ENCODE measurements around the gene ANTXR1. TPM values are rescaled to one million over a fixed set of nuclear protein-coding genes. Genes with fewer than 3 reads are reported as not detected.

ANTXR1 gene
- total RNA-seq, 1 experiment from 2014 or later = 12.4 TPM

- DNase-seq = no peak
- Histone ChIP-seq H3K27me3 (ENCODE audit: control insufficient read depth, insufficient read depth, low read length) (no peaks in the 10 kb centered on the region), H3K36me3 (replicated peaks; ENCODE audit: control insufficient read depth, insufficient read depth, low read length) (no peaks in the 10 kb centered on the region), H3K4me3 (ENCODE audit: insufficient read depth, low read depth, low read length) (no peak overlapping the region)
Measured at GRCh38 chr2:69125816-69126215, 112.8 kb downstream of the ANTXR1 start.

GRCh38 chr2:69126341-69126740, 113.4 kb downstream of the ANTXR1 start:
- DNase-seq = no peak
- Histone ChIP-seq H3K27me3 (ENCODE audit: control insufficient read depth, insufficient read depth, low read length) (no peaks in the 10 kb centered on the region), H3K36me3 (replicated peaks; ENCODE audit: control insufficient read depth, insufficient read depth, low read length) (no peaks in the 10 kb centered on the region), H3K4me3 (ENCODE audit: insufficient read depth, low read depth, low read length) (no peak overlapping the region)

- no peak for DNase-seq
- H3K36me3 ChIP-seq (replicated peaks; ENCODE audit: control insufficient read depth, insufficient read depth, low read length) = no peaks in the 10 kb centered on the region
- H3K27me3 ChIP-seq (ENCODE audit: control insufficient read depth, insufficient read depth, low read length) = no peaks in the 10 kb centered on the region
- no peak overlapping the region for H3K4me3 ChIP-seq (ENCODE audit: insufficient read depth, low read depth, low read length)
Measured at GRCh38 chr2:69131452-69131851, 118.5 kb downstream of the ANTXR1 start.

- no peak overlapping the region for H3K4me3 ChIP-seq (ENCODE audit: insufficient read depth, low read depth, low read length)
- no peaks in the 10 kb centered on the region for H3K27me3 ChIP-seq (ENCODE audit: control insufficient read depth, insufficient read depth, low read length)
- no peak for DNase-seq
- no peaks in the 10 kb centered on the region for H3K36me3 ChIP-seq (replicated peaks; ENCODE audit: control insufficient read depth, insufficient read depth, low read length)
Measured at GRCh38 chr2:69131983-69132675, 119.2 kb downstream of the ANTXR1 start.

- no peak overlapping the region for H3K4me3 ChIP-seq (ENCODE audit: insufficient read depth, low read depth, low read length)
- DNase-seq = no peak
- no peaks in the 10 kb centered on the region for H3K36me3 ChIP-seq (replicated peaks; ENCODE audit: control insufficient read depth, insufficient read depth, low read length)
- H3K27me3 ChIP-seq (ENCODE audit: control insufficient read depth, insufficient read depth, low read length) = no peaks in the 10 kb centered on the region
Measured at GRCh38 chr2:69132960-69133590, 120.1 kb downstream of the ANTXR1 start.

- H3K36me3 ChIP-seq (replicated peaks; ENCODE audit: control insufficient read depth, insufficient read depth, low read length) = no peaks in the 10 kb centered on the region
- H3K27me3 ChIP-seq (ENCODE audit: control insufficient read depth, insufficient read depth, low read length) = no peaks in the 10 kb centered on the region
- no peak for DNase-seq
- no peak overlapping the region for H3K4me3 ChIP-seq (ENCODE audit: insufficient read depth, low read depth, low read length)
Measured at GRCh38 chr2:69133898-69134297, 120.9 kb downstream of the ANTXR1 start.

- H3K36me3 ChIP-seq (replicated peaks; ENCODE audit: control insufficient read depth, insufficient read depth, low read length) = no peaks in the 10 kb centered on the region
- no peak for DNase-seq
- no peaks in the 10 kb centered on the region for H3K27me3 ChIP-seq (ENCODE audit: control insufficient read depth, insufficient read depth, low read length)
- no peak overlapping the region for H3K4me3 ChIP-seq (ENCODE audit: insufficient read depth, low read depth, low read length)
Measured at GRCh38 chr2:69134306-69134945, 121.4 kb downstream of the ANTXR1 start.

- Histone ChIP-seq H3K4me3 (ENCODE audit: insufficient read depth, low read depth, low read length) (no peak overlapping the region), H3K36me3 (replicated peaks; ENCODE audit: control insufficient read depth, insufficient read depth, low read length) (no peaks in the 10 kb centered on the region)
- no peak for DNase-seq
Measured at GRCh38 chr2:69138247-69138772, 125.3 kb downstream of the ANTXR1 start.

GRCh38 chr2:69138793-69139459, 125.9 kb downstream of the ANTXR1 start:
- Histone ChIP-seq H3K27me3 (ENCODE audit: control insufficient read depth, insufficient read depth, low read length) (no peaks in the 10 kb centered on the region), H3K4me3 (ENCODE audit: insufficient read depth, low read depth, low read length) (no peak overlapping the region), H3K36me3 (replicated peaks; ENCODE audit: control insufficient read depth, insufficient read depth, low read length) (no peaks in the 10 kb centered on the region)
- DNase-seq = no peak

More at GRCh38 chr2:69138247-69138772, 125.3 kb downstream of the ANTXR1 start:
- H3K27me3 ChIP-seq (ENCODE audit: control insufficient read depth, insufficient read depth, low read length) = no peaks in the 10 kb centered on the region

- Histone ChIP-seq H3K27me3 (ENCODE audit: control insufficient read depth, insufficient read depth, low read length) (no peaks in the 10 kb centered on the region), H3K4me3 (ENCODE audit: insufficient read depth, low read depth, low read length) (no peak overlapping the region), H3K36me3 (replicated peaks; ENCODE audit: control insufficient read depth, insufficient read depth, low read length) (no peaks in the 10 kb centered on the region)
- no peak for DNase-seq
Measured at GRCh38 chr2:69139778-69140670, 127.0 kb downstream of the ANTXR1 start.

- H3K36me3 ChIP-seq (replicated peaks; ENCODE audit: control insufficient read depth, insufficient read depth, low read length) = no peaks in the 10 kb centered on the region
- no peak overlapping the region for H3K4me3 ChIP-seq (ENCODE audit: insufficient read depth, low read depth, low read length)
- H3K27me3 ChIP-seq (ENCODE audit: control insufficient read depth, insufficient read depth, low read length) = no peaks in the 10 kb centered on the region
- DNase-seq = no peak
Measured at GRCh38 chr2:69141061-69141460, 128.1 kb downstream of the ANTXR1 start.

GRCh38 chr2:69143748-69144360, 130.9 kb downstream of the ANTXR1 start:
- Histone ChIP-seq H3K4me3 (ENCODE audit: insufficient read depth, low read depth, low read length) (no peak overlapping the region), H3K27me3 (ENCODE audit: control insufficient read depth, insufficient read depth, low read length) (no peaks in the 10 kb centered on the region), H3K36me3 (replicated peaks; ENCODE audit: control insufficient read depth, insufficient read depth, low read length) (no peaks in the 10 kb centered on the region)
- DNase-seq = no peak

- Histone ChIP-seq H3K4me3 (ENCODE audit: insufficient read depth, low read depth, low read length) (no peak overlapping the region), H3K36me3 (replicated peaks; ENCODE audit: control insufficient read depth, insufficient read depth, low read length) (no peaks in the 10 kb centered on the region), H3K27me3 (ENCODE audit: control insufficient read depth, insufficient read depth, low read length) (no peaks in the 10 kb centered on the region)
- no peak for DNase-seq
Measured at GRCh38 chr2:69145204-69145603, 132.2 kb downstream of the ANTXR1 start.

All from H7 (cell line).